ENCODE results near the gene GNAT2.

Gene GNAT2

DNA sequence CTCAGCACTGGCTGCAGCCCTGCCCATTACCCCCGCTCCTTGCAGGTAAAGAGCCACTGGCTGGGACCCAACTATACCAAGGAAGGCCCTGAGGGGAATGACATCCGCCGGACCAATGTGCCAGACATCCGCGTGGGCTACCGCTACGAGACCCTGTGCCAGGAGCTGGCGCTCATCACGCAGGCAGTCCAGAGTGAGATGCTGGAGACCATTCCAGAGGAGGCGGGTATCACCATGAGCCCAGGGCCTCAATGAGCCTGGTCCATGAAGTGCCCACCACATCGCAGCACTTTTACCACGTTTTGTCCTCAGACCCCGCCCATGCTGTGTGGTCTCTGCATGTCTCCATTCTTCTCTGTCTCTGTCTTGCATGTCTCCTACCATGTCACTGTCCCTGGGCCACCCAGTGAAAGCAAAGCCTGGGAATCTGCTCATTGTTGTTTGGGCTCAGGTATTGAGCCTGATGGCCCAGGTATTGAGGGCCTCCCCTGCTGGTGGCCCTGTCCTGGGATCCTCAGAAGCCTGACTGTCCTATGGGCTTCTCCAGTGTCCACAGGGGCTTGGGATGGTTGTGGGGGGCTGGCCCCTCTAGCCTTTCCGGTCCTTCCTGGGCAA, 11.6 kb upstream of the GNAT2 start:
- DNase-seq (ENCODE audit: low read depth, low spot score) = no peak
- no peak overlapping the region for H3K4me3 ChIP-seq (ENCODE audit: low read depth, low read length)
- ChIA-PET CTCF (interaction anchor here (1.1 to 21.8 kb wide), 13 partner anchors 5 to 353 kb away, joined by 3 to 381 read pairs (median 5); partner anchors contain the start of genes AMPD2, GNAI3, GNAT2 and GPR61), POLR2A (interaction anchor here (1.5 kb wide), 1 partner anchor 83 kb away, joined by 7 read pairs; the partner anchor contains the start of gene GNAI3)
- TF ChIP-seq CTCF (IDR thresholded peaks at IDR 0.05; ENCODE audit: insufficient read depth, low read length, missing control alignments) = no peak

GRCh38 chr1:109630081-109630897, 10.9 kb upstream of the GNAT2 start:
- no peak for TF ChIP-seq CTCF (IDR thresholded peaks at IDR 0.05; ENCODE audit: insufficient read depth, low read length, missing control alignments)

GRCh38 chr1:109629372-109630030, 10.1 kb upstream of the GNAT2 start:
- H3K4me3 ChIP-seq (ENCODE audit: low read depth, low read length) = no peak overlapping the region
- no peak for DNase-seq (ENCODE audit: low read depth, low spot score)
- no peak for TF ChIP-seq CTCF (IDR thresholded peaks at IDR 0.05; ENCODE audit: insufficient read depth, low read length, missing control alignments)
- POLR2A ChIA-PET = interaction anchor here (1.5 kb wide), 1 partner anchor 81 kb away, joined by 7 read pairs; the partner anchor contains the start of gene GNAI3
- CTCF ChIA-PET = interaction anchor here (0.9 to 21.8 kb wide), 10 partner anchors 3 to 145 kb away, joined by 3 to 381 read pairs (median 6); partner anchors contain the start of genes AMPD2, GNAI3, GNAT2 and GPR61

More at GRCh38 chr1:109630081-109630897, 10.9 kb upstream of the GNAT2 start:
- CTCF ChIA-PET = interaction anchor here (0.9 to 21.8 kb wide), 15 partner anchors 4 to 354 kb away, joined by 3 to 381 read pairs (median 4); partner anchors contain the start of genes AMPD2, GNAI3, GNAT2 and GPR61
- no peak overlapping the region for H3K4me3 ChIP-seq (ENCODE audit: low read depth, low read length)
- POLR2A ChIA-PET = interaction anchor here (1.5 kb wide), 1 partner anchor 82 kb away, joined by 7 read pairs; the partner anchor contains the start of gene GNAI3
- DNase-seq (ENCODE audit: low read depth, low spot score) = no peak

GRCh38 chr1:109628540-109629321, 9.3 kb upstream of the GNAT2 start:
- POLR2A ChIA-PET = no interaction called here
- TF ChIP-seq CTCF (IDR thresholded peaks at IDR 0.05; ENCODE audit: insufficient read depth, low read length, missing control alignments) = no peak
- DNase-seq (ENCODE audit: low read depth, low spot score) = no peak
- CTCF ChIA-PET = interaction anchor here (0.9 to 21.8 kb wide), 8 partner anchors 2 to 146 kb away, joined by 3 to 381 read pairs (median 8); partner anchors contain the start of genes AMPD2, GNAI3, GNAT2 and GPR61
- no peak overlapping the region for H3K4me3 ChIP-seq (ENCODE audit: low read depth, low read length)

DNA sequence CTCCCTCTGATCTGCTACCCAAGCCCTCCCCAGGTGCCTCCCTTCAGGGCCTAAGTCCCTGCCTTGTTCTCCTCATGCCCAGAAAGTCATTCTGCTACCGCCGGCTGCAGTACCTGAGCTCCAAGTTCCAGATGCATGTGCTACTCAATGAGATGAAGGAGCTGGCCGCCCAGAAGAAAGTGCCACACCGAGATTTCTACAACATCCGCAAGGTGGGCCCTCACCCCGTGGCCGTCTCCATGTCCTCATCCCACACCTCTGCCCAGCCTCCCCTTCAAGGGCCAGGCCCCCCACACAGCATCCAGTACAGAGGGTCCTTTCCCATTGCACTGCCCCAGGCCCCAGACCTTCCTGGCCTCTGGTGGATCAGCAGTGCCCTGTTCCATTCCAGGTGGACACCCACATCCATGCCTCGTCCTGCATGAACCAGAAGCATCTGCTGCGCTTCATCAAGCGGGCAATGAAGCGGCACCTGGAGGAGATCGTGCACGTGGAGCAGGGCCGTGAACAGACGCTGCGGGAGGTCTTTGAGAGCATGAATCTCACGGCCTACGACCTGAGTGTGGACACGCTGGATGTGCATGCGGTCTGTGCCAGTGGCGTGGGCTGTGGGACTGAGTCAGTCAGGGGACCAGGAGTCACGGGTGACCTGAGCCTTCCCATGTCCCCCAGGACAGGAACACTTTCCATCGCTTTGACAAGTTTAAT, 8.4 kb upstream of the GNAT2 start:
- ChIA-PET CTCF (interaction anchor here (1.0 to 21.8 kb wide), 5 partner anchors 10 to 149 kb away, joined by 3 to 381 read pairs (median 4); partner anchors contain the start of genes GNAI3 and GPR61), POLR2A (interaction anchor here (1.3 kb wide), 1 partner anchor 9 kb away, joined by 3 read pairs; no protein-coding TSS in a partner anchor)
- no peak overlapping the region for H3K4me3 ChIP-seq (ENCODE audit: low read depth, low read length)
- TF ChIP-seq CTCF (IDR thresholded peaks at IDR 0.05; ENCODE audit: insufficient read depth, low read length, missing control alignments) = no peak
- no peak for DNase-seq (ENCODE audit: low read depth, low spot score)

Data from AG04449 (cell line).